CD14-positive monocyte (primary cell): ENCODE results near the gene CD33. TPM values are rescaled to one million over a fixed set of nuclear protein-coding genes. Genes with fewer than 3 reads are reported as not detected.
A peak's percentile ranks its signal among the peaks of the same experiment; 100 is the strongest.

Experiments
- DNase-seq, 3 donors: peaks; one replicate each; pipeline ENCODE4 v3.0.0-alpha.2; 2011 to 2022
- H2AFZ ChIP-seq: 2 replicates; pipeline ENCODE4 v1.6.0; 2012; ENCODE audit warnings: mild to moderate bottlenecking, low read depth, low read length, inconsistent platforms; ENCODE audit not compliant: insufficient read depth, poor library complexity, severe bottlenecking
- H3K27ac ChIP-seq, 2 donors: 1 replicate in 1 of 2; 2 replicates in 1 of 2; pipeline ENCODE4 v1.5.1; 2012 to 2013; ENCODE audit warnings: low read length in 2 of 2, control low read depth in 1 of 2, inconsistent platforms in 1 of 2, low read depth in 1 of 2, mild to moderate bottlenecking in 1 of 2
- H3K27me3 ChIP-seq, 2 donors: one replicate each; pipeline versions ENCODE4 v1.6.0 to v1.6.1; 2011 to 2013; ENCODE audit warnings: low read length in 2 of 2; ENCODE audit not compliant: control insufficient read depth in 2 of 2, insufficient read depth in 2 of 2
- H3K36me3 ChIP-seq, 2 donors: replicated peaks in 1 of 2; 1 replicate in 1 of 2; 2 replicates in 1 of 2; pipeline versions ENCODE4 v1.5.1 to v1.6.1; 2012 to 2013; ENCODE audit warnings: low read length in 2 of 2, control low read depth in 1 of 2, inconsistent platforms in 1 of 2, mild to moderate bottlenecking in 1 of 2; ENCODE audit not compliant: insufficient read depth in 2 of 2, control insufficient read depth in 1 of 2
- H3K4me1 ChIP-seq, 2 donors: 1 replicate in 1 of 2; 2 replicates in 1 of 2; pipeline versions ENCODE4 v1.5.1 to v1.6.1; 2012 to 2013; ENCODE audit warnings: low read length in 2 of 2, control low read depth in 1 of 2, inconsistent platforms in 1 of 2, mild to moderate bottlenecking in 1 of 2, moderate library complexity in 1 of 2; ENCODE audit not compliant: insufficient read depth in 2 of 2, control insufficient read depth in 1 of 2
- H3K4me2 ChIP-seq: replicated peaks from 2 replicates; pipeline ENCODE3; 2012; ENCODE audit warnings: low read length, moderate library complexity, mild to moderate bottlenecking; ENCODE audit not compliant: poor library complexity, severe bottlenecking; ENCODE audit errors: extremely low read depth
- H3K4me3 ChIP-seq, 3 experiments: fragments of 200-600 bp in 1 of 3; sonication (generic) in 1 of 3; replicated peaks in 1 of 3; 1 replicate in 2 of 3; 2 replicates in 1 of 3; pipeline ENCODE4 v1.5.1; 2011 to 2013; ENCODE audit warnings: low read length in 3 of 3, mild to moderate bottlenecking in 3 of 3, control low read depth in 2 of 3, low read depth in 2 of 3, inconsistent platforms in 1 of 3, moderate library complexity in 1 of 3
- H3K79me2 ChIP-seq: 2 replicates; pipeline ENCODE4 v1.6.0; 2012; ENCODE audit warnings: mild to moderate bottlenecking, control low read depth, inconsistent platforms, low read length, moderate library complexity; ENCODE audit not compliant: insufficient read depth
- H3K9ac ChIP-seq: 2 replicates; pipeline ENCODE4 v1.6.0; 2017; ENCODE audit warnings: low read length, mild to moderate bottlenecking; ENCODE audit not compliant: insufficient read depth, poor library complexity, severe bottlenecking
- H3K9me3 ChIP-seq, 2 donors: replicated peaks in 1 of 2; 1 replicate in 1 of 2; 2 replicates in 1 of 2; pipeline versions ENCODE4 v1.5.1 to v1.6.1; 2012 to 2013; ENCODE audit warnings: low read length in 2 of 2, control low read depth in 1 of 2; ENCODE audit not compliant: control insufficient read depth in 1 of 2, insufficient read depth in 1 of 2
- H4K20me1 ChIP-seq: 2 replicates; pipeline ENCODE4 v1.6.0; 2012; ENCODE audit warnings: mild to moderate bottlenecking, low read length, control low read depth, moderate library complexity; ENCODE audit not compliant: insufficient read depth
- H3K27ac Mint-ChIP-seq, 7 donors: one replicate each; pipeline ENCODE4 v1.8.0; 2020; ENCODE audit warnings: mild to moderate bottlenecking in 7 of 7, mixed read lengths in 7 of 7, moderate library complexity in 6 of 7, inconsistent platforms in 2 of 7
- H3K27me3 Mint-ChIP-seq, 3 donors: one replicate each; pipeline ENCODE4 v1.8.0; 2021 to 2022; ENCODE audit warnings: low read depth in 3 of 3, mild to moderate bottlenecking in 3 of 3, mixed read lengths in 3 of 3, moderate library complexity in 3 of 3, inconsistent platforms in 1 of 3
- H3K36me3 Mint-ChIP-seq, 2 donors: one replicate each; pipeline ENCODE4 v1.8.0; 2020; ENCODE audit warnings: mixed read lengths in 2 of 2, inconsistent platforms in 1 of 2, mild to moderate bottlenecking in 1 of 2
- H3K4me1 Mint-ChIP-seq: one replicate; pipeline ENCODE4 v1.8.0; 2020; ENCODE audit warnings: mild to moderate bottlenecking, mixed read lengths
- H3K4me3 Mint-ChIP-seq, 2 donors: one replicate each; pipeline ENCODE4 v1.8.0; 2020; ENCODE audit warnings: mild to moderate bottlenecking in 2 of 2, mixed read lengths in 2 of 2, moderate library complexity in 1 of 2
- H3K9me3 Mint-ChIP-seq, 7 donors: one replicate each; pipeline ENCODE4 v1.8.0; 2020 to 2022; ENCODE audit warnings: mixed read lengths in 7 of 7, mild to moderate bottlenecking in 6 of 7, moderate library complexity in 6 of 7, inconsistent platforms in 2 of 7
- CTCF ChIP-seq: fragments of 200-600 bp; IDR thresholded peaks from one replicate; pipeline ENCODE4 v1.8.0; 2022; ENCODE audit warnings: antibody characterized with exemption, mild to moderate bottlenecking
- WGBS: methylation state at CpG from one replicate; pipeline ENCODE4 v1.1.5; 2013; ENCODE audit warnings: missing lambda C conversion rate; ENCODE audit not compliant: insufficient coverage; 5-methylcytosine and 5-hydroxymethylcytosine counted together
- intact Hi-C, 2 donors: fragments of 100-400 bp; cut with micrococcal nuclease; formaldehyde crosslinking; loops; one replicate each; pipeline versions ENCODE4 v1.15.0 to v1.15.1; 2023
- polyA plus RNA-seq, 3 donors: library from polyadenylated mRNA; depleted of rRNA in 1 of 3; unstranded in 2 of 3; stranded (reverse) in 1 of 3; fragments of 300-500 nt in 2 of 3; fragments of >200 nt in 1 of 3; fragmentation: Illumina TruSeq in 2 of 3; gene quantifications; 1 replicate in 2 of 3; 2 replicates in 1 of 3; pipeline ENCODE4 v1.2.3, GENCODE V29; 2012 to 2021

CD33 gene
- polyA plus RNA-seq, 3 donors = 229 to 360 (median 264) TPM

GRCh38 chr19:51181377-51181912 is 43.4 kb upstream of the CD33 start:
- H3K27me3 ChIP-seq = peaks cover 0 to 8% of the 10 kb centered on the region in 2 donors
- intact Hi-C loops = no loop called here
- H3K27ac ChIP-seq = no peak overlapping the region
- Mint-ChIP-seq H3K36me3 (no peaks in the 10 kb centered on the region), H3K4me1 (peaks cover 40% of the 10 kb centered on the region), H3K4me3 (no peak overlapping the region), H3K27me3 (peaks cover 11 to 18% (median 11%) of the 10 kb centered on the region in 3 donors), H3K27ac (no peak overlapping the region), H3K9me3 (peaks cover 0 to 3% (median 0%) of the 10 kb centered on the region in 7 donors)
- peaks cover 0 to 5% of the 10 kb centered on the region in 2 donors for H3K9me3 ChIP-seq
- peak overlapping the region; percentile 36 for H3K4me2 ChIP-seq
- peaks cover 38 to 41% of the 10 kb centered on the region in 2 donors for H3K4me1 ChIP-seq
- 98% methylated on average over 34 of the region's 39 CpGs for WGBS
- no peak overlapping the region for H2AFZ ChIP-seq
- H3K9ac ChIP-seq = no peak overlapping the region
- H3K79me2 ChIP-seq = no peaks in the 10 kb centered on the region
- TF ChIP-seq CTCF = no peak
- no peak overlapping the region for H3K4me3 ChIP-seq
- no peaks in the 10 kb centered on the region for H3K36me3 ChIP-seq
- no peaks in the 10 kb centered on the region for H4K20me1 ChIP-seq
- DNase-seq = no peak

- H3K79me2 ChIP-seq = no peaks in the 10 kb centered on the region
- TF ChIP-seq CTCF = no peak
- peaks cover 11 to 18% (median 11%) of the 10 kb centered on the region in 3 donors for H3K27me3 Mint-ChIP-seq
- no peaks in the 10 kb centered on the region for H3K36me3 ChIP-seq
- H3K9me3 Mint-ChIP-seq = peaks cover 0 to 3% (median 0%) of the 10 kb centered on the region in 7 donors
- peak in 2 of 3 donors; percentile 10 to 19 for DNase-seq
- no peaks in the 10 kb centered on the region for H4K20me1 ChIP-seq
- intact Hi-C loops = no loop called here
- no peaks in the 10 kb centered on the region for H3K36me3 Mint-ChIP-seq
- peaks cover 0 to 5% of the 10 kb centered on the region in 2 donors for H3K9me3 ChIP-seq
- WGBS = 68% methylated on average over 29 of the region's 31 CpGs
- H3K4me3 ChIP-seq = no peak overlapping the region
- H3K4me2 ChIP-seq = peak overlapping the region; percentile 36
- H3K4me1 Mint-ChIP-seq = peaks cover 40% of the 10 kb centered on the region
- H3K27ac ChIP-seq = no peak overlapping the region
- peaks cover 38 to 41% of the 10 kb centered on the region in 2 donors for H3K4me1 ChIP-seq
- peak overlapping the region in 1 of 7 donors; percentile 30 for H3K27ac Mint-ChIP-seq
- no peak overlapping the region for H2AFZ ChIP-seq
- no peak overlapping the region for H3K9ac ChIP-seq
- H3K4me3 Mint-ChIP-seq = peak overlapping the region; percentile 61 to 69
- peaks cover 0 to 8% of the 10 kb centered on the region in 2 donors for H3K27me3 ChIP-seq
These were observed 42.9 kb upstream of the CD33 start for GRCh38 chr19:51181913-51182419.
